Endothelial cell (in vitro differentiated cells): ENCODE measurements around the gene LRRC8B. TPM values are rescaled to one million over a fixed set of nuclear protein-coding genes. Genes with fewer than 3 reads are reported as not detected.

Source experiments
- DNase-seq: peaks from one replicate; pipeline ENCODE4 v3.0.0; 2021; ENCODE audit warnings: low spot score
- H3K27ac Mint-ChIP-seq: one replicate; pipeline ENCODE4 v1.8.0; 2021; ENCODE audit warnings: mixed read lengths, inconsistent platforms; ENCODE audit not compliant: unreplicated experiment
- H3K27me3 Mint-ChIP-seq: one replicate; pipeline ENCODE4 v1.8.0; 2021; ENCODE audit warnings: mild to moderate bottlenecking, moderate library complexity, mixed read lengths, inconsistent platforms; ENCODE audit not compliant: unreplicated experiment
- H3K36me3 Mint-ChIP-seq: one replicate; pipeline ENCODE4 v1.8.0; 2021; ENCODE audit warnings: mild to moderate bottlenecking, low read depth, mixed read lengths, inconsistent platforms; ENCODE audit not compliant: unreplicated experiment
- H3K4me1 Mint-ChIP-seq: one replicate; pipeline ENCODE4 v1.8.0; 2021; ENCODE audit warnings: mild to moderate bottlenecking, mixed read lengths, inconsistent platforms; ENCODE audit not compliant: unreplicated experiment
- H3K4me3 Mint-ChIP-seq: one replicate; pipeline ENCODE4 v1.8.0; 2021; ENCODE audit warnings: mild to moderate bottlenecking, mixed read lengths, inconsistent platforms; ENCODE audit not compliant: unreplicated experiment
- H3K9me3 Mint-ChIP-seq: one replicate; pipeline ENCODE4 v1.8.0; 2021; ENCODE audit warnings: mixed read lengths, inconsistent platforms; ENCODE audit not compliant: unreplicated experiment
- CTCF ChIP-seq: fragments of 200-600 bp; sonication (generic); IDR thresholded peaks from one replicate; pipeline ENCODE4 v1.5.0; 2021; ENCODE audit warnings: antibody characterized with exemption; ENCODE audit not compliant: unreplicated experiment
- total RNA-seq: library from RNA; stranded (reverse); fragmentation: NEBNext Ultra II Directional; extraction: Animal tissue kit (Norgen Biotek cat#: 25700); gene quantifications from one replicate; pipeline ENCODE4 v1.2.1, GENCODE V29; 2021; ENCODE audit not compliant: unreplicated experiment

The LRRC8B gene
- total RNA-seq, 1 donor from 2014 or later: 14.5 TPM

- H3K27ac Mint-ChIP-seq: no peak overlapping the region
- H3K27me3 Mint-ChIP-seq: no peaks in the 10 kb centered on the region
- H3K36me3 Mint-ChIP-seq: no peaks in the 10 kb centered on the region
- no peaks in the 10 kb centered on the region for H3K9me3 Mint-ChIP-seq
- no peak for DNase-seq
- TF ChIP-seq CTCF: no peak
- no peak overlapping the region for H3K4me3 Mint-ChIP-seq
- H3K4me1 Mint-ChIP-seq: peaks cover 10% of the 10 kb centered on the region
Observed at GRCh38 chr1:89545264-89546038, 20.8 kb downstream of the LRRC8B start.

GRCh38 chr1:89546082-89546889, 21.7 kb downstream of the LRRC8B start:
- Mint-ChIP-seq H3K27me3 (no peaks in the 10 kb centered on the region), H3K27ac (no peak overlapping the region), H3K36me3 (peaks cover 3% of the 10 kb centered on the region), H3K4me1 (peaks cover 15% of the 10 kb centered on the region), H3K9me3 (no peaks in the 10 kb centered on the region), H3K4me3 (no peak overlapping the region)
- no peak for DNase-seq
- TF ChIP-seq CTCF: no peak

GRCh38 chr1:89546934-89547562, 22.4 kb downstream of the LRRC8B start:
- H3K27me3 Mint-ChIP-seq: no peaks in the 10 kb centered on the region
- no peak overlapping the region for H3K4me3 Mint-ChIP-seq
- peaks cover 3% of the 10 kb centered on the region for H3K36me3 Mint-ChIP-seq
- no peak for DNase-seq
- peaks cover 15% of the 10 kb centered on the region for H3K4me1 Mint-ChIP-seq
- H3K9me3 Mint-ChIP-seq: no peaks in the 10 kb centered on the region
- TF ChIP-seq CTCF: no peak
- no peak overlapping the region for H3K27ac Mint-ChIP-seq

GRCh38 chr1:89547563-89548116, 23.0 kb downstream of the LRRC8B start:
- no peak for TF ChIP-seq CTCF
- no peak overlapping the region for H3K4me3 Mint-ChIP-seq
- H3K4me1 Mint-ChIP-seq: peaks cover 15% of the 10 kb centered on the region
- DNase-seq: no peak
- no peaks in the 10 kb centered on the region for H3K9me3 Mint-ChIP-seq
- H3K27me3 Mint-ChIP-seq: no peaks in the 10 kb centered on the region
- no peak overlapping the region for H3K27ac Mint-ChIP-seq
- peaks cover 3% of the 10 kb centered on the region for H3K36me3 Mint-ChIP-seq
